ENCODE results near the gene PPFIA4.

PPFIA4 gene

DNA sequence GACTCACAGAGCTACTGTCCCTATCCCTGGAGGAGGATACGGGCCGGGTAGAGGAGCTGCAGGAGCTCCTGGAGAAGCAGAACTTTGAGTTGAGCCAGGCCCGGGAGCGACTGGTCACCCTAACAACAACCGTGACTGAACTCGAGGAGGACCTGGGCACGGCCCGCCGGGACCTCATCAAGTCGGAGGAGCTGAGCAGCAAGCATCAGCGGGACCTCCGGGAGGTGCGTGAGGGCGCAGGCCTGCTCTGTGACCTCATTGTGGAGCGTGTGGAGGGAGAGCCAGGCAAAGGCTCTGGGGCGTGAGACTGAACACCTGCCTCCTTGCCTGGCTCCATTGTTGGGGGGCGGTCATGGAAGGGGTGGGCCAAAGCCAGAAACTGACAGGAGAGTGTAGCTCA lies 19.0 kb downstream of the PPFIA4 start:
- no peak overlapping the region for H3K4me3 ChIP-seq (ENCODE audit: low read depth in 1 of 2, low read length in 2 of 2)
- no peaks in the 10 kb centered on the region for H3K4me1 ChIP-seq (ENCODE audit: insufficient read depth, low read length)
- H3K4me2 ChIP-seq (ENCODE audit: insufficient read depth, low read length) = no peak overlapping the region
- TF ChIP-seq, protein P1, sequence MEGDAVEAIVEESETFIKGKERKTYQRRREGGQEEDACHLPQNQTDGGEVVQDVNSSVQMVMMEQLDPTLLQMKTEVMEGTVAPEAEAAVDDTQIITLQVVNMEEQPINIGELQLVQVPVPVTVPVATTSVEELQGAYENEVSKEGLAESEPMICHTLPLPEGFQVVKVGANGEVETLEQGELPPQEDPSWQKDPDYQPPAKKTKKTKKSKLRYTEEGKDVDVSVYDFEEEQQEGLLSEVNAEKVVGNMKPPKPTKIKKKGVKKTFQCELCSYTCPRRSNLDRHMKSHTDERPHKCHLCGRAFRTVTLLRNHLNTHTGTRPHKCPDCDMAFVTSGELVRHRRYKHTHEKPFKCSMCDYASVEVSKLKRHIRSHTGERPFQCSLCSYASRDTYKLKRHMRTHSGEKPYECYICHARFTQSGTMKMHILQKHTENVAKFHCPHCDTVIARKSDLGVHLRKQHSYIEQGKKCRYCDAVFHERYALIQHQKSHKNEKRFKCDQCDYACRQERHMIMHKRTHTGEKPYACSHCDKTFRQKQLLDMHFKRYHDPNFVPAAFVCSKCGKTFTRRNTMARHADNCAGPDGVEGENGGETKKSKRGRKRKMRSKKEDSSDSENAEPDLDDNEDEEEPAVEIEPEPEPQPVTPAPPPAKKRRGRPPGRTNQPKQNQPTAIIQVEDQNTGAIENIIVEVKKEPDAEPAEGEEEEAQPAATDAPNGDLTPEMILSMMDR (IDR thresholded peaks at IDR 0.05; ENCODE audit: borderline replicate concordance, extremely low read depth, low read length, poor library complexity, severe bottlenecking) = no peak
- TF ChIP-seq EZH2 (IDR thresholded peaks at IDR 0.05; ENCODE audit: borderline replicate concordance, low read depth, low read length, severe bottlenecking) = no peak
- peaks cover 33% of the 10 kb centered on the region for H3K27me3 ChIP-seq (ENCODE audit: insufficient read depth, low read length, poor library complexity)
- no peak overlapping the region for H2AFZ ChIP-seq (ENCODE audit: low read depth, low read length)
- H3K27ac ChIP-seq (ENCODE audit: low read length) = no peak overlapping the region
- no peaks in the 10 kb centered on the region for H3K36me3 ChIP-seq (ENCODE audit: insufficient read depth, low read length)
- no peaks in the 10 kb centered on the region for H3K79me2 ChIP-seq (ENCODE audit: insufficient read depth, low read length)
- no peaks in the 10 kb centered on the region for H3K9me3 ChIP-seq (ENCODE audit: insufficient read depth, low read length, severe bottlenecking)
- no peak for ATAC-seq (ENCODE audit: insufficient read depth, low read depth)
- H4K20me1 ChIP-seq (ENCODE audit: insufficient read depth, low read length) = peaks cover 3% of the 10 kb centered on the region; the same call in 1 of the 2 replicates
- no peak overlapping the region for H3K9ac ChIP-seq (ENCODE audit: low read depth, low read length)
- no peak for DNase-seq

DNA sequence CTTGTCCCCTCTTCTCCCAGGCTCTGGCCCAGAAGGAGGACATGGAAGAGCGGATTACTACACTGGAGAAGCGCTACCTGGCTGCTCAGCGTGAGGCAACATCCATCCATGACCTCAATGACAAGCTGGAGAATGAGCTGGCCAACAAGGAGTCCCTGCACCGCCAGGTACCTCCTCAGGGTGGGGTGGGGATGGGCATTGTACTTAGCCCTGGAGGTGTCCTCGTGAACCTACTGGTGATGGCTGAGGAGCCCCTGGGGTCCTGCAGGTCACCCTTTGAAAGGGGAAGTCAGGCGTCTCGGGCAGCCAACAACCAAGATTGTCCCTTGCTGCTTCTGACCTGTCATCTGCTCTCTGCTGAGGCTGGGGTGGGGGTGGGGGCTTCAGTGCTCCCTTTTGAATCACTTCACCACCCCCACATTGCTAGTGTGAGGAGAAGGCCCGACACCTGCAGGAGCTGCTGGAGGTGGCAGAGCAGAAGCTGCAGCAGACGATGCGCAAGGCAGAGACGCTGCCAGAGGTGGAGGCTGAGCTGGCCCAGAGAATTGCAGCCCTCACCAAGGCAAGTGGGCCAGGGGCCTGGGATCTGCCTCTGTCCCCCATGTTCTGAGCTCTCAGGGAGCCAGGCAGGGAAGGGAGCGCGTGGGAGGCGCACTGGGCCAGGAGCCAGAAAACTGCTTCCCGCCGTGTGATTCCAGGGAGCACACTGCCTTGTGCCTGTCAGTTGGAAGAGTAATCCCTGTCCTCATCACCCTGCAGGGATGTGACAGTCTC lies 19.7 kb downstream of the PPFIA4 start:
- no peak for ATAC-seq (ENCODE audit: insufficient read depth, low read depth)
- Histone ChIP-seq H3K4me3 (ENCODE audit: low read depth in 1 of 2, low read length in 2 of 2) (no peak overlapping the region), H3K9me3 (ENCODE audit: insufficient read depth, low read length, severe bottlenecking) (no peaks in the 10 kb centered on the region), H4K20me1 (ENCODE audit: insufficient read depth, low read length) (peaks cover 3% of the 10 kb centered on the region; the same call in 1 of the 2 replicates), H3K36me3 (ENCODE audit: insufficient read depth, low read length) (no peaks in the 10 kb centered on the region), H3K79me2 (ENCODE audit: insufficient read depth, low read length) (no peaks in the 10 kb centered on the region), H3K4me1 (ENCODE audit: insufficient read depth, low read length) (no peaks in the 10 kb centered on the region), H3K9ac (ENCODE audit: low read depth, low read length) (no peak overlapping the region), H2AFZ (ENCODE audit: low read depth, low read length) (no peak overlapping the region), H3K27ac (ENCODE audit: low read length) (no peak overlapping the region), H3K27me3 (ENCODE audit: insufficient read depth, low read length, poor library complexity) (peaks cover 36% of the 10 kb centered on the region), H3K4me2 (ENCODE audit: insufficient read depth, low read length) (no peak overlapping the region)
- no peak for TF ChIP-seq EZH2 (IDR thresholded peaks at IDR 0.05; ENCODE audit: borderline replicate concordance, low read depth, low read length, severe bottlenecking)
- TF ChIP-seq, protein P1 (IDR thresholded peaks at IDR 0.05; ENCODE audit: borderline replicate concordance, extremely low read depth, low read length, poor library complexity, severe bottlenecking) = no peak
- no peak for DNase-seq

GRCh38 chr1:203046984-203047630 lies 20.8 kb downstream of the PPFIA4 start:
- ATAC-seq (ENCODE audit: insufficient read depth, low read depth) = no peak
- no peak overlapping the region for H3K4me2 ChIP-seq (ENCODE audit: insufficient read depth, low read length)
- no peak overlapping the region for H3K27ac ChIP-seq (ENCODE audit: low read length)
- H3K79me2 ChIP-seq (ENCODE audit: insufficient read depth, low read length) = no peaks in the 10 kb centered on the region
- peaks cover 42% of the 10 kb centered on the region for H3K27me3 ChIP-seq (ENCODE audit: insufficient read depth, low read length, poor library complexity)
- no peak overlapping the region for H3K9ac ChIP-seq (ENCODE audit: low read depth, low read length)
- H2AFZ ChIP-seq (ENCODE audit: low read depth, low read length) = no peak overlapping the region
- H3K9me3 ChIP-seq (ENCODE audit: insufficient read depth, low read length, severe bottlenecking) = no peaks in the 10 kb centered on the region
- TF ChIP-seq, protein P1 (IDR thresholded peaks at IDR 0.05; ENCODE audit: borderline replicate concordance, extremely low read depth, low read length, poor library complexity, severe bottlenecking) = no peak
- TF ChIP-seq EZH2 (IDR thresholded peaks at IDR 0.05; ENCODE audit: borderline replicate concordance, low read depth, low read length, severe bottlenecking) = no peak
- H4K20me1 ChIP-seq (ENCODE audit: insufficient read depth, low read length) = peaks cover 3% of the 10 kb centered on the region; the same call in 1 of the 2 replicates
- DNase-seq = no peak
- no peaks in the 10 kb centered on the region; the same call in 1 of the 2 replicates for H3K4me1 ChIP-seq (ENCODE audit: insufficient read depth, low read length)
- no peaks in the 10 kb centered on the region for H3K36me3 ChIP-seq (ENCODE audit: insufficient read depth, low read length)
- H3K4me3 ChIP-seq (ENCODE audit: low read depth in 1 of 2, low read length in 2 of 2) = no peak overlapping the region

Measured in DND-41 (cell line).